ENCODE measurements around the gene CAPNS2. TPM values are rescaled to one million over a fixed set of nuclear protein-coding genes. Genes with fewer than 3 reads are reported as not detected.

The CAPNS2 gene
- total RNA-seq, 3 donors from 2014 or later = 0.66 to 1.0 (median 0.96) TPM

GRCh38 chr16:55577887-55578286 lies 11.4 kb downstream of the CAPNS2 start:
- Histone ChIP-seq H3K27me3 (no peaks in the 10 kb centered on the region), H3K27ac (no peak overlapping the region), H3K4me1 (no peaks in the 10 kb centered on the region), H3K36me3 (no peaks in the 10 kb centered on the region), H3K9me3 (no peaks in the 10 kb centered on the region), H3K4me3 (no peak overlapping the region)
- DNase-seq (ENCODE audit: low spot score in 2 of 2) = no peak
- intact Hi-C loops (cut with DNase I; ENCODE audit: low total_unique reads) = no loop called here
- no peak for TF ChIP-seq POLR2AphosphoS5 (IDR thresholded peaks at IDR 0.05)
- TF ChIP-seq POLR2A (IDR thresholded peaks at IDR 0.05) = no peak
- TF ChIP-seq, protein P1, sequence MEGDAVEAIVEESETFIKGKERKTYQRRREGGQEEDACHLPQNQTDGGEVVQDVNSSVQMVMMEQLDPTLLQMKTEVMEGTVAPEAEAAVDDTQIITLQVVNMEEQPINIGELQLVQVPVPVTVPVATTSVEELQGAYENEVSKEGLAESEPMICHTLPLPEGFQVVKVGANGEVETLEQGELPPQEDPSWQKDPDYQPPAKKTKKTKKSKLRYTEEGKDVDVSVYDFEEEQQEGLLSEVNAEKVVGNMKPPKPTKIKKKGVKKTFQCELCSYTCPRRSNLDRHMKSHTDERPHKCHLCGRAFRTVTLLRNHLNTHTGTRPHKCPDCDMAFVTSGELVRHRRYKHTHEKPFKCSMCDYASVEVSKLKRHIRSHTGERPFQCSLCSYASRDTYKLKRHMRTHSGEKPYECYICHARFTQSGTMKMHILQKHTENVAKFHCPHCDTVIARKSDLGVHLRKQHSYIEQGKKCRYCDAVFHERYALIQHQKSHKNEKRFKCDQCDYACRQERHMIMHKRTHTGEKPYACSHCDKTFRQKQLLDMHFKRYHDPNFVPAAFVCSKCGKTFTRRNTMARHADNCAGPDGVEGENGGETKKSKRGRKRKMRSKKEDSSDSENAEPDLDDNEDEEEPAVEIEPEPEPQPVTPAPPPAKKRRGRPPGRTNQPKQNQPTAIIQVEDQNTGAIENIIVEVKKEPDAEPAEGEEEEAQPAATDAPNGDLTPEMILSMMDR (IDR thresholded peaks at IDR 0.05) = no peak

GRCh38 chr16:55585631-55586030 lies 19.1 kb downstream of the CAPNS2 start:
- Histone ChIP-seq H3K4me1 (no peaks in the 10 kb centered on the region), H3K9me3 (no peaks in the 10 kb centered on the region), H3K4me3 (no peak overlapping the region), H3K27me3 (no peaks in the 10 kb centered on the region), H3K27ac (no peak overlapping the region), H3K36me3 (no peaks in the 10 kb centered on the region)
- no peak for DNase-seq (ENCODE audit: low spot score in 2 of 2)
- intact Hi-C loops (cut with DNase I; ENCODE audit: low total_unique reads) = no loop called here
- TF ChIP-seq POLR2A (IDR thresholded peaks at IDR 0.05) = no peak
- no peak for TF ChIP-seq POLR2AphosphoS5 (IDR thresholded peaks at IDR 0.05)
- TF ChIP-seq, protein P1 (IDR thresholded peaks at IDR 0.05) = no peak

GRCh38 chr16:55588799-55589198 lies 22.3 kb downstream of the CAPNS2 start:
- Histone ChIP-seq H3K9me3 (no peaks in the 10 kb centered on the region), H3K4me3 (no peak overlapping the region), H3K27ac (no peak overlapping the region), H3K36me3 (no peaks in the 10 kb centered on the region), H3K4me1 (no peaks in the 10 kb centered on the region), H3K27me3 (no peaks in the 10 kb centered on the region)
- TF ChIP-seq, protein P1 (IDR thresholded peaks at IDR 0.05) = no peak
- TF ChIP-seq POLR2AphosphoS5 (IDR thresholded peaks at IDR 0.05) = no peak
- TF ChIP-seq POLR2A (IDR thresholded peaks at IDR 0.05) = no peak
- no peak for DNase-seq (ENCODE audit: low spot score in 2 of 2)
- intact Hi-C loops (cut with DNase I; ENCODE audit: low total_unique reads) = no loop called here

DNA sequence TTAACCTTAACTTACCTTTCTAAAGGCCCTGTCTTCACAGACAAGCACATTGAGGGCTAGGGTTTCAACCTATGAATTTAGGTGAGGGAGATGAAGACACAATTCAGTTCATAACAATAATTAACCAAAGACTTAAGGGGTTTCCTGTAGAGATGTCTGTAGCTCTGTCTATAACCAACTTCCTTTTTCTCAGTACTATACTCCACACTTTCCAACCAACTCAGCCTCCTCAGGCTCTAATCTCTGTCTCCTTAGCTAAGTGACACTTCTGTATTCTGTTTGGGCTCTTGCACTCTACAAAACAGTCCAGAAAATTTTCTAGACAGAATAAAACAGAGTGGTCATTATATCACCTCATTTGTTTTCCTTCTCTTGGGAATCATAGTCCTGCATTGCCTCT lies 25.8 kb downstream of the CAPNS2 start:
- no peaks in the 10 kb centered on the region for H3K36me3 ChIP-seq
- H3K4me3 ChIP-seq = no peak overlapping the region
- H3K9me3 ChIP-seq = no peaks in the 10 kb centered on the region
- H3K27me3 ChIP-seq = no peaks in the 10 kb centered on the region
- no peak overlapping the region for H3K27ac ChIP-seq
- H3K4me1 ChIP-seq = no peaks in the 10 kb centered on the region
- no peak for TF ChIP-seq POLR2A (IDR thresholded peaks at IDR 0.05)
- TF ChIP-seq, protein P1 (IDR thresholded peaks at IDR 0.05) = no peak
- no peak for TF ChIP-seq POLR2AphosphoS5 (IDR thresholded peaks at IDR 0.05)
- DNase-seq (ENCODE audit: low spot score in 2 of 2) = no peak
- intact Hi-C loops (cut with DNase I; ENCODE audit: low total_unique reads) = no loop called here

DNA sequence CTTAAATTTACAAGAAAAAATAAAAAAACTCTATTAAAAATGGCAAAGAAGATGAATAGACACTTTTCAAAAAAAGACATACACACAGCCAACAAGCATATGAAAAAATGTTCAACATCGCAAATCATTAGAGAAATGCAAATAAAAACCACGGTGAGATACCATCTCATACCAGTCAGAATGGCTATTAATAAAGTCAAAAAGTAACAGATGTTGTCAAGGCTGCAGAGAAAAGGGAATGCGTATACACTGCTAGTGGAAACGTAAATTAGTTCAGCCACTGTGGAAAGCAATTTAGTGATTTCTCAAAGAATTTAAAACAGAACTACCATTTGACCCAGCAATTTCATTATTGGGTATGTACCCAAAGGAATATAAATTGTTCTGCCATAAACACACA lies 31.4 kb downstream of the CAPNS2 start:
- no peak for DNase-seq (ENCODE audit: low spot score in 2 of 2)
- no peak overlapping the region for H3K4me3 ChIP-seq
- H3K27me3 ChIP-seq = no peaks in the 10 kb centered on the region
- TF ChIP-seq, protein P1 (IDR thresholded peaks at IDR 0.05) = no peak
- no peak overlapping the region for H3K27ac ChIP-seq
- H3K9me3 ChIP-seq = no peaks in the 10 kb centered on the region
- H3K4me1 ChIP-seq = no peaks in the 10 kb centered on the region
- intact Hi-C loops (cut with DNase I; ENCODE audit: low total_unique reads) = no loop called here
- H3K36me3 ChIP-seq = no peaks in the 10 kb centered on the region
